MG63 (cell line): ENCODE data around the gene GALNT10. TPM values are rescaled to one million over a fixed set of nuclear protein-coding genes. Genes with fewer than 3 reads are reported as not detected.

Experiments
- DNase-seq: peaks from one replicate; pipeline ENCODE4 v3.0.0-alpha.2; 2020
- H3K27me3 ChIP-seq: fragments of 250-450 bp; sonication (Bioruptor Pico); 2 replicates; pipeline ENCODE4 v1.5.1; 2020; ENCODE audit warnings: mild to moderate bottlenecking, moderate library complexity
- H3K36me3 ChIP-seq: fragments of 250-450 bp; sonication (Bioruptor Pico); 2 replicates; pipeline ENCODE4 v1.5.1; 2020; ENCODE audit warnings: mild to moderate bottlenecking, moderate library complexity
- H3K4me3 ChIP-seq: fragments of 250-450 bp; sonication (Bioruptor Pico); 2 replicates; pipeline ENCODE4 v1.5.1; 2020; ENCODE audit warnings: mild to moderate bottlenecking, moderate library complexity
- H3K9me3 ChIP-seq: fragments of 250-450 bp; sonication (Bioruptor Pico); 2 replicates; pipeline ENCODE4 v1.5.1; 2020; ENCODE audit warnings: mild to moderate bottlenecking, moderate library complexity
- total RNA-seq: library from RNA; depleted of rRNA; stranded (reverse); fragments of >200 nt; shearing (Covaris generic); gene quantifications from 2 replicates; pipeline ENCODE4 v1.2.3, GENCODE V29; 2014; ENCODE audit warnings: low replicate concordance

Gene GALNT10
- total RNA-seq, 1 experiment from 2014 or later = 26.3 TPM

DNA sequence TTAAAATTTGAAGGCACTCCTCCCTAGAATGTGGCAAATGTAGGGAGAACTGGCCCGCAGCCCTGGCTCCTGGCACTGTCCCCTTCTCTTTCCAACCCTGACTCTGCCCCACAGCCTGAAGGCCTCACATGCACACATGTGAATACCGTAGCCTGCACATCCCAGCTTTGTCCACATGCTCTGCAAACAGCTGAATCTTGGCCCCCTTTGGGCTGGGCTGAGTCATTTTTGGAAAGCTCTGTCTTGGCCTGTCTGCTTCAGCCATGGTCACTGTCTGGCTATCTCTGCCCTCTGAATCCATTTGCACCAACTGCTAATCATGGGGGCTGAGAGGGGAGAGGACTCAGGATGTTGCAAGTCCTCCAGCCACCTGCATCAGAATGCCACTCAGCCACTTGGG lies 22.1 kb upstream of the GALNT10 start:
- Histone ChIP-seq H3K9me3 (no peaks in the 10 kb centered on the region), H3K27me3 (no peaks in the 10 kb centered on the region), H3K4me3 (no peak overlapping the region), H3K36me3 (no peaks in the 10 kb centered on the region)
- peak; percentile 88 for DNase-seq

DNA sequence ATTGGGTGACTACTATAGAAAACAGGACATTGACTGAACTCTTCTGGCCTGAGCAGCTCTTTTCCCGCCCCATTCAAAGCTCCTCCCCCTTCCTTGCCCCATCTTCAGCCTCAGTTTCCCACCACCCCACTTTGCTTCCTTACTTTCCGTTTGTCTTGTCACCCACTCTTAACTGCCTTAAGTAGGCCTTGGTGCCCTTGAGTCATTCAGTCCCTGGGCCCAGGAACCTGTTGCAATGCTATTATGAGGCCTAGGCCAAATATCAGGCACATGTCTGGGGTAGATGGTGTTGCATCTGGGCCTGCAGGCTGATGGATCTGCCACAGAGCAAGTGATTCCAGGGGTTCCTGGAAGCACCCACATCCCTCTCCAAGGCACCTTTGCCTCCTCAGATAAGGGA lies 17.7 kb upstream of the GALNT10 start:
- H3K36me3 ChIP-seq = no peaks in the 10 kb centered on the region
- DNase-seq = no peak

DNA sequence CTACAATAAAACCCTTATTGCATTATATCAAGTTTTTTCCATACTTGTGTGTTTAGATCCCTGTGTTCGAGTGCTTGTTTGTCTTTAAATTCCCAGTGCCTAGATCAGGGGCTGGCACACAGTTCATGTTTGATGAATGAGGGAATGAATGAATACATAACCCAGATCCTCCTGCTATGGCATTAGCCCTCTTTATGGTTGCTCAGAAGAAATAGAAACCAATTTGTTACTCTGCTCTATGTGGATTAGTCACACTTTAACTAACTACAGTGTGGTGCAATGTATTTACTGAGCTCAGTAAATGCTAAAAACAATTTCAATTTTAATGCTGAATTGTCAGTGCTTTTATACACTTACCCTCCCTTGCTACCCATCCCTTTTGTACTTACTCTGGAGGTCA lies 16.4 kb upstream of the GALNT10 start:
- no peaks in the 10 kb centered on the region for H3K36me3 ChIP-seq
- H3K27me3 ChIP-seq = no peaks in the 10 kb centered on the region
- H3K9me3 ChIP-seq = 0 out of 2 replicates have a peak, but pooled peaks cover 2% of the 10 kb centered on the region
- no peak for DNase-seq
- no peak overlapping the region for H3K4me3 ChIP-seq

More for the DNA sequence above, 17.7 kb upstream of the GALNT10 start:
- Histone ChIP-seq H3K4me3 (no peak overlapping the region), H3K27me3 (no peaks in the 10 kb centered on the region), H3K9me3 (0 out of 2 replicates have a peak, but pooled peaks cover 2% of the 10 kb centered on the region)

DNA sequence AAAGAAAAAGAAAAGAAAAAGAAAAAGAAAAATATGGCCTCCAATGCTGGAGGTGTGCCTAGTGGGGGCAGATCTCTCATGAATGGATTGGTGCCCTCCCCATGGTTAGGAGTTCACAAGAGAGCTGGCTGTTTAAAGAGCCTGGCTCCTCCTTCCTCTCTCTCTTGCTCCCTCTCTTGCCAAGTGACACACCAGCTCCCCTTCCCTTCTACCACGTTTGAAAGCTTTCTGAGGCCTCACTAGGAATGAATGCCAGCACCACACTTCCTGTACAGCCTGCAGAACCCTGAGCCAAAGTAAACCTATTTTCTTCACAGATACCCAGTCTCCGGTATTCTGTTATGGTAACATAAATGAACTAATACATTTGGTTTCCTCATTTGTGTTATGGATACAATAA lies 14.4 kb upstream of the GALNT10 start:
- peak; percentile 93 for DNase-seq
- H3K9me3 ChIP-seq = 0 out of 2 replicates have a peak, but pooled peaks cover 2% of the 10 kb centered on the region
- H3K36me3 ChIP-seq = no peaks in the 10 kb centered on the region
- peaks cover 3% of the 10 kb centered on the region; the same call in 1 of the 2 replicates for H3K27me3 ChIP-seq
- no peak overlapping the region for H3K4me3 ChIP-seq

DNA sequence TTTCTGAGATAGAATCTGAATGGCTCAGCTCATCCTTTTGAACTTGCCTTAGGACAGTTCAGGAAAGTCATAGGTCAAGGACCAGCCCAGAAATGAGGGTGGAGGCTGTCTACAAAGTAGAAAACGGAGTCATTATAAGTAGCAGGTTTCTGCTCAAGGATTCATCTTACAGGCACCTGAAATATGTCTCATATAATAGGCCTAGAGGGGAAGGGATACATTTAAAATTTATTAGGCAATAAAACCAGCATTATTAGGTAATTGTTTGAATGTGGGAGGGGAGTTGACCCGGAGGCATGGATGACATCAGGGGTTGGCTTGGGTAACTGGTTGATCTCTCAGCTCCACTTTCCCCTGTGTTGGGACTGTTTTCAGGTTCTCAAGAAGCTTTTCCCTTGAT lies 11.9 kb upstream of the GALNT10 start:
- DNase-seq = peak; percentile 53
- Histone ChIP-seq H3K4me3 (no peak overlapping the region), H3K36me3 (no peaks in the 10 kb centered on the region), H3K27me3 (peaks cover 7% of the 10 kb centered on the region; the same call in 1 of the 2 replicates), H3K9me3 (0 out of 2 replicates have a peak, but pooled peaks cover 2% of the 10 kb centered on the region)

DNA sequence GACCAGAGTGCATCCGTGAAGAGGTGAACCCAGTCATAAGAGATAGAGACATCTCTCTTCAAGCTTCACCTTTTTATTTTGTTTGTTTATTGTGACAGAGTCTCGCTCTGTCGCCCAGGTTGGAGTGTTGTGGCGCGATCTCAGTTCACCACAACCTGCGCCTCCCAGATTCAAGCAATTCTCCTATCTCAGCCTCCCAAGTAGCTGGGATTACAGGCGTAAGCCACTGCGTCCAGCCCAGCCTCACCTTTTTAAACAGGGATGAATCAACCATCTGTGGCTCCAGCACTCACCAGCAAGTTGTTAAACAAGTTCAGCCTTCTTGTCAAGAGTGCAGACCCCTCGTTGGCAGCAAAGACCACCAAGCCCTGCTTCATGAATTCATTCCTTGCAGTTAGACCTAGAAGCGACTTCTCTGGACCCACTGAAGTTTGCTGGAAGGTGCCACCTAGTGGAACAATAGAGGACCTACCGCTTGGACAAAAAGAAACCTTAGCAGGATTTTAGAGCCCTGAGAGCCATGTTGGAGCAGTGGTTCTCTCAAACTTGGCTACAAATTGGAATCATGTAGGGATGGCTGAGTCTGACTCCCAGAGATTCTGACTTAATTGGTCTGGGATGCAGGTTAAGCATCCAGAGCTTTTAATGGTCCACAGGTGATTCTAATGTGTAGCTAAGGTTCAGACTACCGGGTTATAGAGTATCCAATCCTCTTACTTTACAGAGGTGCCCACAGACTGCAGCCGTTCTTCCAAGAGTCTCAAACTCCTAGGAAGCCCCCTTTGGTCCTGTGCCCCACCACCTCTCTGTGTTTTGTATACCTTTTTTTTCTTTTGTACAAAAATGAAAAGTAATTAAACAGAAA lies 10.5 kb upstream of the GALNT10 start:
- peak; percentile 33 for DNase-seq

DNA sequence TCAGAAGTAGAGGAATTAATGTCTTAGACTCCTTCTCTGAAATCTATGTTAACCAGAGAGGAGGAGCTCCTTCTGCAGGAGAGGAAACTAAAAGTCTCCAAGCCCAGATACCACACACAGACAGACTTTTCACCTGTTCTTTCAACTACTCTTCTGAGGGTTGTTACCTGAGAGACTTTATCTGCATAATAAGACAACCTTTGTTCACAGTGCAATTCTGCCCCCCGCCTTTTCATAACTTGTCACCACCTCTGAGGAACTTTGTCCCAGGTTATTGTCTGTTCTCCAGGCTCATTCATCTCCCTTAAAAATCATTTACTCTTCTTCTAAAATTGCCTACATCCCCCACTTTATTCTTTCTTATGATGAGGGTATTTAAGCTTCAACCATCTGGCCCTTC lies 9.4 kb upstream of the GALNT10 start:
- no peaks in the 10 kb centered on the region for H3K36me3 ChIP-seq

More for the DNA sequence above, 10.5 kb upstream of the GALNT10 start:
- no peak overlapping the region for H3K4me3 ChIP-seq
- no peaks in the 10 kb centered on the region for H3K36me3 ChIP-seq
- H3K9me3 ChIP-seq = 0 out of 2 replicates have a peak, but pooled peaks cover 2% of the 10 kb centered on the region
- H3K27me3 ChIP-seq = peaks cover 7% of the 10 kb centered on the region; the same call in 1 of the 2 replicates

DNA sequence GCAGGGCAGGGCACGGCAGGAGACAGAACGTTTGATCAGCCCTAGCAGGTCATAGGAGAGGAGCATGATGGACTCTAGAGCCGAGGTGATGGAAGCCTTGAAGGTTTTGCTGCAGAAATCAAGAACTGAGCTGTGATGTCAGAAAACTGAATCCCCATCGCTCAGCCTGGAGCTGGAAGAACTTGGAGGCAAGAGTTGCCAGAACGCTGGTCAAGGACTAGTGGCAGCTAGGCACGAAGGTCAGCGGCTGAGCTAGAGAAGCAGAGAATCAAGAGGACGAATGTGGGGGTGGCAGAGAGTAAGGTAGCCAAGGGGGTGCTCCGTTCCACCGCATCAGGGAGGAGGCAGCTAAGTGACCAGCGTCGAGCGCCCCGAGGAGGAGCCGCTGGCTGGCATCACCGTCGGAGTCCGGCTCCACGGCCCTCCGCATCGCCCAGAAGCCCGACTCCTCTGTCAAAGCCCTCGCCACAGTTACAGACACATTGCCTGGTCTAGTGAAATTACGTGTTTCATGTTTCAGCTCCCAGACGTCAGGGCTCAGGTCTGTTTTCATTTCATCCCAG lies 1.2 kb upstream of the GALNT10 start:
- peak overlapping the region; percentile 81 for H3K4me3 ChIP-seq
- H3K36me3 ChIP-seq = no peaks in the 10 kb centered on the region
- H3K9me3 ChIP-seq = no peaks in the 10 kb centered on the region
- peaks cover 6% of the 10 kb centered on the region; the same call in 1 of the 2 replicates for H3K27me3 ChIP-seq
- DNase-seq = no peak

More for the DNA sequence above, 9.4 kb upstream of the GALNT10 start:
- Histone ChIP-seq H3K9me3 (no peaks in the 10 kb centered on the region), H3K27me3 (peaks cover 7% of the 10 kb centered on the region; the same call in 1 of the 2 replicates), H3K4me3 (no peak overlapping the region)
- DNase-seq = no peak

DNA sequence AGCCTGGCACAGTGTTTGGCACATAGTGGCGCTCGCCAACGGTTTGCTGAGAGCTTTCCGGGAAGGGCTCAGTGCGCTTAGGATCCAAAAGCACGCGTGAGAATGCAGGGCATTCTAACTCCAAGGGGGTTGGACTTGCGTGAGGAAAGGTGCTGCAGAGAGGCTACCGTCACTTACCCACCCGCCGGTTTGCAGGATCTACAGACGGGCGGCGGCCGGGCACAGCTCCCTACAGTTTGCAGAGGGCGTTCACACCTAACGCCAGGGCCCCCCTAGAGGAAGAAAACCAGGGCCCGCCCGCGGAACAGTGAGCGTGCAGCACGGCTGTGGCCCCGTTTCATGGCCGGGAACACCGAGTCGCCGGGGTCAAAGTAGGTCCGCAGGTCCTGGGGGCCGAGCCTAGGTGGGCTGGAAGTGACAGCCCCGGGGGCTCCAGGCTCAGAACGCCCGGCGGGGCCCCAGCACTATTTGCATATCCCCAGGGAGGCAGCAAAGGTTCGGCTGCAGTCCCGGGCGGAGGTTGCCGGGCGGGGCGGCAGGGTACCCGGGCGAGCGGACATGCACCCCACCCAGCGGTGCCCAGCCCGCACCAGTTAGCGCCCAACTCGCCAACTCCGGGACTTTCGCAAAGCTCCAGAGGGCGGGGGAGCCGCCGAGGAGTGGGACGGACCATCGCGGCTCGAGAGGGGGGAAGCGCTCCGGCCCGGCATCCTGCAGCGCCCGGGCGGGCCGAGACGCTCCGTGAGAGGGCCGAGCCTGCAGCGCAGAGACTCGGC lies 526 bp upstream of the GALNT10 start:
- H3K36me3 ChIP-seq = peaks cover 2% of the 10 kb centered on the region; the same call in 1 of the 2 replicates
- no peaks in the 10 kb centered on the region for H3K9me3 ChIP-seq
- H3K4me3 ChIP-seq = peak overlapping the region; percentile 81
- DNase-seq = peak; percentile 91
- peaks cover 6% of the 10 kb centered on the region; the same call in 1 of the 2 replicates for H3K27me3 ChIP-seq

DNA sequence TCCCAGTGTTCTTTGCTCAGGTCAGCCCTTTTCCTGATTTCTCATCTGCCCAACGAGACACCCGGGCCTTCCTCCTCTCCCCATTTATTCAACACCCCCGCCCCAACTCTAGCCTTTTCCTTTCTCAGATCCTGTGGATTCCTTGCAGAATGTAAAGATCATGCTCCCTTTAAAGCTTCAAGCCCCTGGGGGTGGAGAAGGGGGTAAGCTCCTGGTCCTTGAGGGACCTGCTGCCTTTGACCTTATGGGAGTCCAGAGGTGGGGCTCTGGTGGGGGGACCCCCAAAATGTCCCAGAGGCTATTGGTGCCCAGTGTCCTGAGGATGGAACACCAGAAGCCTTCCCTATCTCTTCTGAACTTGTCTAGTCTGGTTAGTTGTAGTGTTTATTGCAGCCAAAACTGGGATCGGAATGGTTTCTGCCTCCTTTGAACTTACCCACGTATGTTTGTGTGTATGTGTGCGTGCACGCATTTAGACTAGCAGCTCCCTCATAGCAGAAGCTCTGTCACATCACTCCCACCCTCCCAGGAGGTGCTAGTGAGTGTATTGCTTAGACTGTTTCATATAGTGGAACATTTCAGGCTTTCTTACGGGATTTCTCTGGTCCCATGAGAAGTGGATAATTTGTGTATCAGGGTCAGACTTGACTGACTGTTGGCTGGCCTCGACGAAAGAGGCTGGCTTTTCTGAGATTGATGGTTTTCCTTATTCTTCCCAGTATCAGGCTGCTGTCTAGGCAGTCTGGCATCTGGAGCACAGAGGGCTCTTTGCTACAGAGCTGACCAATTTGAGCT lies 1.1 kb downstream of the GALNT10 start:
- no peak for DNase-seq
- Histone ChIP-seq H3K36me3 (peaks cover 6% of the 10 kb centered on the region), H3K9me3 (no peaks in the 10 kb centered on the region), H3K4me3 (no peak overlapping the region; the same call in 1 of the 2 replicates), H3K27me3 (peaks cover 6% of the 10 kb centered on the region; the same call in 1 of the 2 replicates)

DNA sequence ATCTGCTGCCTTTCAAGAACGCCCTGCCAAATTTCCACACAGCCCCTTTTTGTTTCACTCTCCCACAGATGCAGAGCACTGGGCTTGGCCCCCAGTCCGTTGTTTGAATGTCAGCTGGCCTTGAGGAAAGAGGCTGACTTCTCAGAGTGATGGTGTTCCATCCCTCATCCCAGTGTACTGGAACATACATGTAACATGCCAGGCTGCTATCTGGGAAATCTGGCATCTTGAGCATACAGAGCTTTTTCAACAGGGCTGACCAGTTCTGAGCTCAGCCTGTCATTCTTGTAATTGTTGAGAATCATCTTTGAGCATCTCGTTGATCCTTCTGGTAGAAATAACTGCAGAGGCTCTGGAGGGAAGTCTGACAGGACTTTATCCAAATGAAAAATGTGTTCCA lies 2.8 kb downstream of the GALNT10 start:
- Histone ChIP-seq H3K36me3 (peaks cover 12% of the 10 kb centered on the region), H3K4me3 (no peak overlapping the region), H3K27me3 (peaks cover 6% of the 10 kb centered on the region; the same call in 1 of the 2 replicates), H3K9me3 (no peaks in the 10 kb centered on the region)
- DNase-seq = no peak

DNA sequence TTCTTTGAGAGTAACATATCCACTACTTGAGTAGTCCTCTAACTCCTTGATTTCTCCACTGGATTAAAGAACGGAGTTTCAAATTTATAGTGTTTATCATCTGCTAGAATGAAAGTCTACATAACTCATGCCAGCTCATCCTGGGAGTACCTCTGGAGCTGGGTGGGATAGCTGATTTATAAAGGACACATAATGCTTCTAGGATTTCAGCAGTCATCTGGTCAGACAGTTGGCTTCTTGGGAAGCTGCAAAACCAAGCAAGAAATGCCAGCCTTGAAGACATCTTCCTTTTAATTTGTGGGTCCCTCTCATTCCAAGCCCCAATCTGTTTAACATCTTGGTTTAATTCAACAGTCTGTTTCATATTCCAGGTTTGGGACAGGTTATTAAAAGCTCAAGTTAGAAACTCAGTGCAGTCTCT lies 3.2 kb downstream of the GALNT10 start:
- Histone ChIP-seq H3K27me3 (peaks cover 5% of the 10 kb centered on the region; the same call in 1 of the 2 replicates), H3K36me3 (peaks cover 14% of the 10 kb centered on the region), H3K4me3 (no peak overlapping the region), H3K9me3 (no peaks in the 10 kb centered on the region)
- no peak for DNase-seq

DNA sequence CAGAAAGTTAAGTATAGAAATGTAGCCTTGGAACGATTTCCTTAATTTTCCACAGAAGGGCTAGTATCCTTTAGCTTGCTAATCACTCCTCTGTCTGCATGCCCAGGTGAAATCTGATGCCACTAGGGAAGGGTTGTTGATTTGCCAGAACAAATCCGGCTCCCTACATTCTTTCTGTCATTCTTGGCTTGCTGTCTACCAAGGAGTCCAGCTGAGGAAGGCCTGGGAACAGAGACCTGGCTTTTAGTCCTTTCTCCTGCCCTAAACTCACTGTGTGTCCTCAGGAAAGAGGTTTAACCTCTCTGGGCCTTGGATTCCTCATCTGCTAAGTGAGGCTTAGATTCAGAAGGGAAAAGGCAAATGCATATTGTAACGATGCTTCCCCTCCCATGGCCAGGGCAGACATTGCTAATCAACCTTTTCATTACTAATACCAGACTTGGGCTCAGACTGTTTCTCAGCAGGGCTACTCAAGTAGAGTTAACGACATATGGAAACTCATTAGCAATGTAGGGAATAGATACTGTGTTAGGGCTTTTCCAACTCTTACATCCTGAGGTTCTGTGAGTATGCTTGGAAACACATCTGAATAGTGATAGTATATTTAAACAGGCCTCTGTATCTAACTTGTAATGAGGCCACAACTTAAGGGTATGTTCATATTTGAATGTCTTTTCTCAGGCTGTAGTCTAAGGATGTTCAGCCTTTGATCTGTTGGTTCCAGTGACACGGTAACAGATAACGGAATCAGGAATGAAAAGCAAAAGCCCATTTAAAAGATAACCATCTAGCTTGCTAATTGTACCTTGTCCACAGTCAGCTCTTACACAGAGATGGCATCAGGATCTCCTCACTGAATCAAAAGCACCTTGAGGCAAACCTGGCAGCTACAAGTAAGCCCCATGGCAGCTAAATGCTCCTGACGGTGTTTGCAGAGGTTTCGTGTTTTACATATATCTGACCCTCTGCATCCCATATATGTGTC lies 4.1 kb downstream of the GALNT10 start:
- Histone ChIP-seq H3K27me3 (no peaks in the 10 kb centered on the region), H3K36me3 (peaks cover 14% of the 10 kb centered on the region), H3K9me3 (no peaks in the 10 kb centered on the region), H3K4me3 (no peak overlapping the region)
- peak; percentile 81 for DNase-seq

DNA sequence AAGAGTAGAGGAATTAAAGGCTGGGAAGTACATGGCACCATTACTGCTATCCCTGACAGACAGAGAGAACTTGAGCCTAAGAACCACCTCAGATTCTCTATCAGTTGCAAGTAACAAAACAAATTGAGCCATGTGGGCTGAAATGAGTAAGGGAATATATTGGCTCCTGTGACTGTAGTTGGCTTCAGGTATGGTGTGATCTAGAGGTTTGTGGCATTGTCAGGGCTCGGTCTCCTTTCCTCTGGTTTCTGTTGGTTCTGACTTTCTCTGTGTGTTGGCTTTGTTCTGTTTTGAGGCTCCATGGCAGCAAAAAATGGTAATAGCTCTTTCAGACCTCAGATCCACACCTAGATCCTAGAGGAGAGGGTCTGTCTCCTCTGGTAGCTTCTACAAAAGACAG lies 5.7 kb downstream of the GALNT10 start:
- Histone ChIP-seq H3K36me3 (peaks cover 14% of the 10 kb centered on the region), H3K27me3 (no peaks in the 10 kb centered on the region), H3K4me3 (no peak overlapping the region), H3K9me3 (no peaks in the 10 kb centered on the region)
- DNase-seq = no peak
